ENCODE data around the gene SH3GLB2.

DNA sequence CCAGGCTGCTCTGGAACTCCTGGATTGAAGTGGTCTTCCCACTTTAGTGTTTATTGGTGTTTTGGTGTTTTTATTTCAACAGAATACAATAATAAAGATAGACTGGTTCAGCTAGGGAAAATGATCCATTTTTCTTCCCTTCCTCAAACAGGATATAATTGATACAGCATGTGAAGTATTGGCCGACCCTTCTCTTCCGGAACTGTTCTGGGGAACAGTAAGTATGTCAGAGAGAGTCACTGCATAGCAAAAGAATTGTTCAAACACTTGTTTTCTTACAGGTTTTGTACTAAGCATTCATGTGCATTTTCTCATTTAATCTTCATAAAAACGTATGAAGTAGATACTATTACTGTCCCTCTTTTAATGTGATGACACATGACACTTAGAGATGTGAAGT is 49.0 kb downstream of the SH3GLB2 start:
- no peak for TF ChIP-seq GATA2 (IDR thresholded peaks at IDR 0.05; ENCODE audit: low read depth, low read length)
- TF ChIP-seq GATA3 (IDR thresholded peaks at IDR 0.05; ENCODE audit: low read depth, low read length): no peak
